Uterus (tissue), 4 donors: ENCODE measurements around the gene SLC7A6OS. TPM values are rescaled to one million over a fixed set of nuclear protein-coding genes. Genes with fewer than 3 reads are reported as not detected.

Source experiments
- DNase-seq, 2 donors: peaks; one replicate each; pipeline ENCODE4 v3.0.0-alpha.2; 2019 to 2020
- H3K27ac ChIP-seq, 2 donors: fragments of 200-600 bp; sonication (generic); 1 replicate in 1 of 2; 2 replicates in 1 of 2; pipeline ENCODE4 v1.5.1; 2016 to 2018
- H3K27me3 ChIP-seq, 2 donors: fragments of 200-600 bp; sonication (generic); one replicate each; pipeline ENCODE4 v1.5.1; 2018 to 2019; ENCODE audit warnings: control low read depth in 1 of 2
- H3K36me3 ChIP-seq, 2 donors: fragments of 200-600 bp; sonication (generic); one replicate each; pipeline ENCODE4 v1.5.1; 2019; ENCODE audit warnings: control low read depth in 1 of 2
- H3K4me1 ChIP-seq, 2 donors: fragments of 200-600 bp; sonication (generic); one replicate each; pipeline ENCODE4 v1.5.1; 2018 to 2019; ENCODE audit warnings: control low read depth in 1 of 2
- H3K4me3 ChIP-seq, 2 donors: fragments of 200-600 bp; sonication (generic); 1 replicate in 1 of 2; 2 replicates in 1 of 2; pipeline ENCODE4 v1.5.1; 2018 to 2019; ENCODE audit warnings: mild to moderate bottlenecking in 1 of 2
- H3K9me3 ChIP-seq, 2 donors: fragments of 200-600 bp; sonication (generic); one replicate each; pipeline ENCODE4 v1.5.1; 2019; ENCODE audit warnings: control low read depth in 1 of 2
- CTCF ChIP-seq, 4 experiments: fragments of 200-600 bp in 2 of 4; fragments of 450-650 bp in 2 of 4; sonication (generic) in 2 of 4; IDR thresholded peaks; one replicate each; pipeline ENCODE4 v1.5.1; 2016 to 2019; ENCODE audit warnings: antibody characterized with exemption in 4 of 4, mild to moderate bottlenecking in 2 of 4, moderate library complexity in 1 of 4
- POLR2A ChIP-seq, 2 donors: fragments of 450-650 bp; IDR thresholded peaks; one replicate each; pipeline ENCODE4 v1.6.1; 2016; ENCODE audit warnings: antibody characterized with exemption in 2 of 2, mild to moderate bottlenecking in 1 of 2, moderate library complexity in 1 of 2
- intact Hi-C: fragments of 100-400 bp; cut with DNase I; formaldehyde crosslinking; loops from one replicate; pipeline ENCODE4 v1.15.1; 2023; ENCODE audit warnings: low total_unique reads
- total RNA-seq, 4 donors: library from RNA; depleted of rRNA in 3 of 4; stranded (reverse); fragments of >200 nt in 3 of 4; gene quantifications; one replicate each; pipeline versions ENCODE4 v1.1.0 to v1.2.4, GENCODE V29; 2014 to 2023
- donor health status: DM: yes; HTN: yes; CAD: no.

Gene SLC7A6OS
- total RNA-seq, 4 donors from 2014 or later = 7.6 to 18.9 (median 13.4) TPM

DNA sequence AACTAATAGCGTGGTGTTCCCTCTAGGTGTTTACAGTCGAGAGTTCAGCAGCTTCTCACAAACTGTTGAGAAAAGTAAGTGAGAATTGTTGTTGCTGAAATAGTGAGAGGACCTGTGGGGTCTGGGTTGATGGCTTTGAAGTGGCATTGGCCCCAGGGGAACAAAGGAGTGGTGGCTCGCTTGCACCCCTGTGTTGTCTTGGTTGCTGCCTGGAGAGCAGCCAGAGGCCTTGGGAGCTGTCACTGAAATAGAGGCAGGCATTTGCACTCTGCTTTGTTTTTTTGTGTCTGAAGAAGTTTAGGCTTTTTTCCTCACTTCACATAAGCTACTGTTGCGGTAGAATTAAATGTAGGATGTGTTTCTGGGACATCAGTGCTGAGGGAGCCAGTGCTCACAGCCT, 36.9 kb upstream of the SLC7A6OS start:
- DNase-seq = no peak

GRCh38 chr16:68346892-68347480, 36.2 kb upstream of the SLC7A6OS start:
- H3K27ac ChIP-seq = no peak overlapping the region
- no peaks in the 10 kb centered on the region for H3K36me3 ChIP-seq
- H3K4me3 ChIP-seq = no peak overlapping the region
- no peak for DNase-seq
- intact Hi-C loops = no loop called here
- no peaks in the 10 kb centered on the region for H3K9me3 ChIP-seq
- H3K4me1 ChIP-seq = no peaks in the 10 kb centered on the region
- TF ChIP-seq POLR2A (IDR thresholded peaks at IDR 0.05) = no peak
- no peak for TF ChIP-seq CTCF (IDR thresholded peaks at IDR 0.05)
- H3K27me3 ChIP-seq = no peaks in the 10 kb centered on the region

More for the DNA sequence above, 36.9 kb upstream of the SLC7A6OS start:
- Histone ChIP-seq H3K27ac (no peak overlapping the region), H3K9me3 (no peaks in the 10 kb centered on the region), H3K27me3 (no peaks in the 10 kb centered on the region), H3K4me3 (no peak overlapping the region), H3K36me3 (no peaks in the 10 kb centered on the region), H3K4me1 (no peaks in the 10 kb centered on the region)
- intact Hi-C loops = no loop called here
- TF ChIP-seq POLR2A (IDR thresholded peaks at IDR 0.05) (no peak), CTCF (IDR thresholded peaks at IDR 0.05) (no peak)

GRCh38 chr16:68345958-68346635, 35.4 kb upstream of the SLC7A6OS start:
- Histone ChIP-seq H3K9me3 (no peaks in the 10 kb centered on the region), H3K36me3 (no peaks in the 10 kb centered on the region), H3K27me3 (no peaks in the 10 kb centered on the region), H3K4me1 (no peaks in the 10 kb centered on the region), H3K4me3 (no peak overlapping the region), H3K27ac (no peak overlapping the region)
- intact Hi-C loops = no loop called here
- no peak for DNase-seq
- no peak for TF ChIP-seq CTCF (IDR thresholded peaks at IDR 0.05)
- TF ChIP-seq POLR2A (IDR thresholded peaks at IDR 0.05) = no peak

DNA sequence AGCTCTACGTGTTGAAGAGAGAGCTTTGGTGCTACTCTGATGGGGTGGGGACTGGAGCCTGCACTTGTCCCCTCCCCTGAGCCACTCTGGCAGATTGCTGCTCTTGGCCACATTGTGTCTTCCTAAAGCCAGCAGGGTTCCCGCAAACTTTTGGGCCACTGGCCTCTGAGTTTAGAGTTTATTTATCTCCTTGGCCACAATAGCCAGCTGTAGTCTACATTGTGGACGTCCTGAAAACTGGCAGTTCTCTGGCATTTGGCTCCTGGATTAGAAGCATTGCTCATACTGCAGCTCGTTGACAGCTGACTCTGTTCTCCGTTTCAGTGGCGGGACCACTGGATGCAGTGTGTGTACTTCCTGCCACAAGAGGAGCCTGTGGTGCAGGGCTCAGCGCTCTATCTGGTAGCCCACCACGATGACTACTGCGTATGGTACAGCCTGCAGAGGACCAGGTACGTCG, 34.6 kb upstream of the SLC7A6OS start:
- Histone ChIP-seq H3K36me3 (no peaks in the 10 kb centered on the region), H3K4me1 (no peaks in the 10 kb centered on the region), H3K27me3 (no peaks in the 10 kb centered on the region), H3K9me3 (no peaks in the 10 kb centered on the region), H3K27ac (no peak overlapping the region), H3K4me3 (no peak overlapping the region)
- TF ChIP-seq CTCF (IDR thresholded peaks at IDR 0.05) (no peak), POLR2A (IDR thresholded peaks at IDR 0.05) (no peak)
- intact Hi-C loops = no loop called here
- no peak for DNase-seq

GRCh38 chr16:68344252-68344651, 33.5 kb upstream of the SLC7A6OS start:
- Histone ChIP-seq H3K4me3 (no peak overlapping the region), H3K27me3 (no peaks in the 10 kb centered on the region), H3K4me1 (no peaks in the 10 kb centered on the region), H3K9me3 (no peaks in the 10 kb centered on the region), H3K36me3 (no peaks in the 10 kb centered on the region), H3K27ac (no peak overlapping the region)
- intact Hi-C loops = no loop called here
- no peak for TF ChIP-seq CTCF (IDR thresholded peaks at IDR 0.05)
- TF ChIP-seq POLR2A (IDR thresholded peaks at IDR 0.05) = no peak
- no peak for DNase-seq
